Thyroid gland (tissue), 4 donors: ENCODE data around the gene ROBO2. TPM values are rescaled to one million over a fixed set of nuclear protein-coding genes. Genes with fewer than 3 reads are reported as not detected.

Experiments used
- DNase-seq, 2 donors: peaks; one replicate each; pipeline ENCODE4 v3.0.0-alpha.2; 2019
- H3K27ac ChIP-seq, 3 donors: fragments of 200-600 bp; sonication (generic); 1 replicate in 2 of 3; 2 replicates in 1 of 3; pipeline ENCODE4 v1.5.1; 2016 to 2019; ENCODE audit warnings: mild to moderate bottlenecking in 1 of 3, moderate library complexity in 1 of 3
- H3K27me3 ChIP-seq: fragments of 200-600 bp; sonication (generic); one replicate; pipeline ENCODE4 v1.5.1; 2019
- H3K36me3 ChIP-seq, 2 donors: fragments of 200-600 bp; sonication (generic); one replicate each; pipeline ENCODE4 v1.5.1; 2016 to 2019
- H3K4me1 ChIP-seq, 2 donors: fragments of 200-600 bp; sonication (generic); one replicate each; pipeline ENCODE4 v1.5.1; 2017 to 2019
- H3K4me3 ChIP-seq, 3 donors: fragments of 200-600 bp; sonication (generic); replicated peaks in 1 of 3; 1 replicate in 2 of 3; 2 replicates in 1 of 3; pipeline ENCODE4 v1.5.1; 2016; ENCODE audit warnings: mild to moderate bottlenecking in 1 of 3
- H3K9me3 ChIP-seq: fragments of 200-600 bp; sonication (generic); one replicate; pipeline ENCODE4 v1.5.1; 2017
- CTCF ChIP-seq, 6 experiments: fragments of 200-600 bp in 3 of 6; fragments of 450-650 bp in 3 of 6; sonication (generic) in 3 of 6; IDR thresholded peaks; one replicate each; pipeline ENCODE4 v1.5.1; 2016 to 2019; ENCODE audit warnings: antibody characterized with exemption in 6 of 6, mild to moderate bottlenecking in 2 of 6, inconsistent platforms in 1 of 6, moderate library complexity in 1 of 6
- POLR2A ChIP-seq, 2 donors: fragments of 450-650 bp; IDR thresholded peaks; one replicate each; pipeline ENCODE4 v1.6.1; 2017; ENCODE audit warnings: antibody characterized with exemption in 2 of 2, mild to moderate bottlenecking in 2 of 2, moderate library complexity in 1 of 2
- WGBS, 2 donors: methylation state at CpG; one replicate each; pipeline ENCODE4 v1.1.5; 2017; 5-methylcytosine and 5-hydroxymethylcytosine counted together
- intact Hi-C: fragments of 100-400 bp; cut with DNase I; formaldehyde crosslinking; loops from one replicate; pipeline ENCODE4 v1.15.1; 2023
- total RNA-seq, 4 donors: library from RNA; depleted of rRNA; stranded (reverse); fragments of >200 nt; gene quantifications; one replicate each; pipeline ENCODE4 v1.2.3, GENCODE V29; 2016

ROBO2 gene
- total RNA-seq, 4 donors from 2014 or later = 0.56 to 1.5 TPM; not detected in 2

- no peak for DNase-seq
- Histone ChIP-seq H3K9me3 (no peaks in the 10 kb centered on the region), H3K27me3 (no peaks in the 10 kb centered on the region), H3K27ac (no peak overlapping the region), H3K36me3 (no peaks in the 10 kb centered on the region), H3K4me3 (no peak overlapping the region), H3K4me1 (no peaks in the 10 kb centered on the region)
- 81 to 85% methylated on average over 12 of the region's 12 CpGs for WGBS, 2 donors
- intact Hi-C loops = no loop called here
- TF ChIP-seq CTCF (IDR thresholded peaks at IDR 0.05) (no peak), POLR2A (IDR thresholded peaks at IDR 0.05) (no peak)
These were observed 94.9 kb downstream of the ROBO2 start for GRCh38 chr3:77134769-77135168.

- TF ChIP-seq CTCF (IDR thresholded peaks at IDR 0.05) (no peak), POLR2A (IDR thresholded peaks at IDR 0.05) (no peak)
- intact Hi-C loops = no loop called here
- no peak overlapping the region for H3K4me3 ChIP-seq
- 82 to 86% methylated on average over 5 of the region's 5 CpGs for WGBS, 2 donors
- no peaks in the 10 kb centered on the region for H3K9me3 ChIP-seq
- no peak for DNase-seq
- H3K27me3 ChIP-seq = no peaks in the 10 kb centered on the region
- no peaks in the 10 kb centered on the region for H3K4me1 ChIP-seq
- no peak overlapping the region for H3K27ac ChIP-seq
- H3K36me3 ChIP-seq = no peaks in the 10 kb centered on the region
These were observed 97.7 kb downstream of the ROBO2 start for GRCh38 chr3:77137559-77137958.

GRCh38 chr3:77139624-77140023 is 99.7 kb downstream of the ROBO2 start:
- H3K27ac ChIP-seq = no peak overlapping the region
- no peaks in the 10 kb centered on the region for H3K36me3 ChIP-seq
- H3K9me3 ChIP-seq = no peaks in the 10 kb centered on the region
- TF ChIP-seq CTCF (IDR thresholded peaks at IDR 0.05) = no peak
- TF ChIP-seq POLR2A (IDR thresholded peaks at IDR 0.05) = no peak
- DNase-seq = no peak
- H3K4me1 ChIP-seq = no peaks in the 10 kb centered on the region
- no peak overlapping the region for H3K4me3 ChIP-seq
- intact Hi-C loops = no loop called here
- no peaks in the 10 kb centered on the region for H3K27me3 ChIP-seq
- WGBS, 2 donors = 75 to 82% methylated on average over 3 of the region's 3 CpGs

GRCh38 chr3:77141423-77141822 is 101.5 kb downstream of the ROBO2 start:
- 83 to 85% methylated on average over 3 of the region's 3 CpGs for WGBS, 2 donors
- Histone ChIP-seq H3K27me3 (no peaks in the 10 kb centered on the region), H3K36me3 (no peaks in the 10 kb centered on the region), H3K9me3 (no peaks in the 10 kb centered on the region), H3K4me3 (no peak overlapping the region), H3K27ac (no peak overlapping the region), H3K4me1 (no peaks in the 10 kb centered on the region)
- no peak for DNase-seq
- TF ChIP-seq CTCF (IDR thresholded peaks at IDR 0.05) (no peak), POLR2A (IDR thresholded peaks at IDR 0.05) (no peak)
- intact Hi-C loops = no loop called here

- 64 to 85% methylated on average over 5 to 6 of the region's 6 CpGs for WGBS, 2 donors
These were observed 102.7 kb downstream of the ROBO2 start for GRCh38 chr3:77142578-77142977.

More at GRCh38 chr3:77142578-77142977, 102.7 kb downstream of the ROBO2 start:
- intact Hi-C loops = no loop called here
- TF ChIP-seq POLR2A (IDR thresholded peaks at IDR 0.05) = no peak
- TF ChIP-seq CTCF (IDR thresholded peaks at IDR 0.05) = no peak
- Histone ChIP-seq H3K4me3 (no peak overlapping the region), H3K36me3 (no peaks in the 10 kb centered on the region), H3K27ac (no peak overlapping the region), H3K9me3 (no peaks in the 10 kb centered on the region), H3K27me3 (no peaks in the 10 kb centered on the region), H3K4me1 (no peaks in the 10 kb centered on the region)
- DNase-seq = no peak
